PFSK-1 (cell line): Measurements from ENCODE around the gene MX2.

Experiments
- POLR2AphosphoS5 ChIP-seq: IDR thresholded peaks from 2 replicates; pipeline ENCODE4 v1.6.1; 2012; ENCODE audit warnings: low read depth, mild to moderate bottlenecking, control low read depth, low read length, moderate library complexity
- SIN3A ChIP-seq: IDR thresholded peaks from 2 replicates; pipeline ENCODE4 v1.6.1; 2012; ENCODE audit warnings: mild to moderate bottlenecking, low read length, moderate library complexity, borderline replicate concordance; ENCODE audit not compliant: insufficient read depth
- TF ChIP-seq, protein P1 (sequence below), 2 experiments: IDR thresholded peaks; 2 replicates each; pipeline versions ENCODE4 v1.6.1 to v1.8.0; 2011 to 2012; ENCODE audit warnings: low read depth in 2 of 2, low read length in 2 of 2, control low read depth in 1 of 2, inconsistent platforms in 1 of 2, mild to moderate bottlenecking in 1 of 2, moderate library complexity in 1 of 2; ENCODE audit not compliant: insufficient read depth in 1 of 2

DNA sequence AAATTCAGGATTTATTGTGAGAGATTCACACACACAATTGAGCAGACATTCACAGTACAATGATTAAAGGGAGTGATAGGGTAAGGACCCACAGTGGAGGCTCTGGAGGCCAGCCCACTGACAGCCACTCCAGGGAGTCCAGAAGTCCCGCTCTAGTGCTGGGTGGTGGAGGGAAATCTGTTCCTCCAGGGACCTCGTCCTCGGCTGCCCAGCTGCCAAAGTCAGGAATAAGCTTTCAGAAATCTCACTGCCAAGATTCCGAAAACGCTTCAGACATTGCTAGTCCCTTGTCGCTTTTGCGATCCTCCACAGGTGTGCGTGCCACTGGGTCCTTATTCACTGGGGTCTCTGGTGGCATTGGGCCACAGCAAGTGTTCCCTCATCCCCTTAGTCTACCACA, 66.5 kb downstream of the MX2 start:
- TF ChIP-seq, protein P1, sequence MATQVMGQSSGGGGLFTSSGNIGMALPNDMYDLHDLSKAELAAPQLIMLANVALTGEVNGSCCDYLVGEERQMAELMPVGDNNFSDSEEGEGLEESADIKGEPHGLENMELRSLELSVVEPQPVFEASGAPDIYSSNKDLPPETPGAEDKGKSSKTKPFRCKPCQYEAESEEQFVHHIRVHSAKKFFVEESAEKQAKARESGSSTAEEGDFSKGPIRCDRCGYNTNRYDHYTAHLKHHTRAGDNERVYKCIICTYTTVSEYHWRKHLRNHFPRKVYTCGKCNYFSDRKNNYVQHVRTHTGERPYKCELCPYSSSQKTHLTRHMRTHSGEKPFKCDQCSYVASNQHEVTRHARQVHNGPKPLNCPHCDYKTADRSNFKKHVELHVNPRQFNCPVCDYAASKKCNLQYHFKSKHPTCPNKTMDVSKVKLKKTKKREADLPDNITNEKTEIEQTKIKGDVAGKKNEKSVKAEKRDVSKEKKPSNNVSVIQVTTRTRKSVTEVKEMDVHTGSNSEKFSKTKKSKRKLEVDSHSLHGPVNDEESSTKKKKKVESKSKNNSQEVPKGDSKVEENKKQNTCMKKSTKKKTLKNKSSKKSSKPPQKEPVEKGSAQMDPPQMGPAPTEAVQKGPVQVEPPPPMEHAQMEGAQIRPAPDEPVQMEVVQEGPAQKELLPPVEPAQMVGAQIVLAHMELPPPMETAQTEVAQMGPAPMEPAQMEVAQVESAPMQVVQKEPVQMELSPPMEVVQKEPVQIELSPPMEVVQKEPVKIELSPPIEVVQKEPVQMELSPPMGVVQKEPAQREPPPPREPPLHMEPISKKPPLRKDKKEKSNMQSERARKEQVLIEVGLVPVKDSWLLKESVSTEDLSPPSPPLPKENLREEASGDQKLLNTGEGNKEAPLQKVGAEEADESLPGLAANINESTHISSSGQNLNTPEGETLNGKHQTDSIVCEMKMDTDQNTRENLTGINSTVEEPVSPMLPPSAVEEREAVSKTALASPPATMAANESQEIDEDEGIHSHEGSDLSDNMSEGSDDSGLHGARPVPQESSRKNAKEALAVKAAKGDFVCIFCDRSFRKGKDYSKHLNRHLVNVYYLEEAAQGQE (IDR thresholded peaks at IDR 0.05; ENCODE audit: insufficient read depth in 1 of 2, low read depth in 2 of 2, low read length in 2 of 2): no peak
- TF ChIP-seq SIN3A: no peak
- no peak for TF ChIP-seq POLR2AphosphoS5
